Stimulated activated CD4-positive, alpha-beta T cell treated with anti-CD3 and anti-CD28 coated beads, Interleukin-12 subunit alpha, Interleukin-12 subunit beta, amount 100 ng/mL, for 24 hours (primary cell): ENCODE results near the gene MT1M.
"Not testable (repeated sequence)": the region's sequence is repeated elsewhere in the genome, so short reads cannot be mapped to it uniquely, and the experiment has no call there.

Source experiments
- DNase-seq, 2 experiments: peaks; one replicate each; pipeline ENCODE4 v3.0.0-alpha.2; 2020; ENCODE audit warnings: low read depth in 2 of 2

Gene MT1M

DNA sequence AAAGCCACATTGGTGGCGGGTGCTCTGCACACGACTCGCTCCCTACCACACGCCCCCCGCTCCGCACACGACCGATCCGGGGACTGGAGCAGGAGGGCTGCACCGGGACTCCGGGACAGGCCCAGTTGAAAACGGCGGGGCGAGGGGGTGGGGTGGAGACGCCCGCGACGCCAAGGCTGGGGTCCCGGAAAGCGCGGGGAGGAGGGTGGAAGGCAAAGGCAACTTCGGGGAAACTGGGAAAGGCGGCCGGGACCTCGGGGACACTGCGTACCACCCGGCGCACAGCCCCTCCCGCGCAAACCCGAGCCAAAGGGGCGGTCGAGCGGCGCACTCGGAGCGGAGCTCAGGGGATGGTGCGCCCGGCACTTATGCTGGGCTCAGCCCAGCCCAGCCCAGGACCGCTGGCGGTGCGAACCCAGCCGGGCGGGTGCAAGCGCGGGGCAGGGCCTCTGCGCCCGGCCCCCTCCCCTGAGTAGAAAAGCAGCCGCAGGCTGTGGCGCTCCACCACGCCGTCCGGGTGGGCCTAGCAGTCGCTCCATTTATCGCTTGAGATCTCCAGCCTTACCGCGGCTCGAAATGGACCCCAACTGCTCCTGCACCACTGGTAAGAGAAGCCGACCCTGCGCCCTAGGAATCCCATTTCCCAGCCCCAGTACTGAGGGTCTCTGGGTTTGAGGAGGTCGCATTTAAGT lies at the start of gene MT1M:
Gene MT1M (plus strand): TSS at position 504 of the 692 bp plus-strand sequence. CDS start 73 bp downstream, at position 577.
- no peak for DNase-seq

DNA sequence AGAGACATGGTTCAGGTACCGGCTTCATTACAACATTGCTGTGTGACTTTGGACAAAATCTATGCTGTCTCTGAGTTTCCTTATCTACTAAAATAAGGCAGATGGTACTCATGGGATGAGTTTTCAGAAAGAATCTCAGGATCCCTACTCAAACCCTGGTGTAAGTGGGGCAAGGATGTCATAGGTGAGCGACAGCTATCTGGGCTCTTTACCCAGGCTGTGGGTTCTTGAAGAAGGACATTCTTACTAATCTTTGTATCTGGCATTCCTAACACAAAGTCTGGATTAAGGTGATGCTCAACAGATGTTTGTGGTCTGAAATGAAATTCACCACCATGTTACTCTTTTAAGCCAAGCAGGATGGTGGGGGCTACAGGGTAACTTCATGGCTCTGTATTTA lies 49.5 kb upstream of the MT1M start:
- not testable (repeated sequence) for DNase-seq

DNA sequence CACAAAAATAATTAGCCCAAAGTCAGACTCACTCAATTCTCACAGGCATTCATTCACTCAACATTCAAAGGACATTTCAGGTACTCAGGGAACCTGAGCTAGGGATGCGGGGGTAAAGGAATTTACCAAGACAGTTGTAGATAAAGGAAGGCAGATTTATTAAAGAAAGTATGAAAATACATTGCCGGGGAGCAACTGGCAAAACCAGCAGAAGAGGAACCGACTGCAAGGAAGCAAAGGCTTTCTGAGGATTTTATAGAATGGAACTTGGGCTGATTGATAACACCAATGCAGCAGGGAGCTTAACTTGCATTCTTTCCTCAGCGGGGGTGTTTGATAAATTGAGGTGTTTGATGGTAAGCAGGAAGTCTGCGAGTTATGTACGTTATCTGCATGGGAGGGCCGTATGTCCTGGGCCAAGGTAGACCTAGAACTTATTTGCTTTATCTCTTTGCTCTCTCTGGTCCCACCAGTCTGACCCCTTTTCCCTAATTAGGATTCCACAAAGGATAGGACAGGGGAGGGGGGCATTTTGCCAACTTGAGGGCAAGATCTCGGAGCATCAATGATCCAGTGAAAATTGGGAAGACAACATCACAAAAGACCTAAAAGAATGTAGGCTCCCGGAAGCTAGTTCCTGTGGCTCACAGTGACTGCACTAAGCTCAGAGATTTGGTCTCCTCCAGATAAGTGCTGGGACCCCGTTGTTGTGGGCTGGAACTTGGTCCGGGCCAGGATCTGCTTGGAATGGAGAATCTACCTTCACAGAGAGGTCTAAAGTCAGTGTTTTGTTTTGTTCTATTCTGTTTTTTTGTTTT lies 48.9 kb upstream of the MT1M start:
- no peak for DNase-seq

DNA sequence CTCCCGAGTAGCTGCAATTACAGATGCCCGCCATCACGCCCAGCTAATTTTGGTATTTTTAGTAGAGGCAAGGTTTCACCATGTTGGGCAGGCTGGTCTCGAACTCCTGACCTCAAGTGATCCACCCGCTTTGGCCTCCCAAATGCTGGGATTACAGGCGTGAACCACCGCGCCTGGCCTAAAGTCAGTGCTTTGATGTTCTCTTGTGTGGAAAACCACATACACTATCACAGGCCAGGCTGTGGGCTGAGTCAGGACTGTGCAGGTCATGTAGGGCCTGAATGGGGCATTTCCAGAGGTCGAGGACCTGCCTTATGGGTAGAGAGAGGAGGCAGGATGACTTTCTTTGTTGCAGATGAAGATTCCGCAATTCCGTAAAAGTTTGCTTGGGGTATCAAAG lies 48.2 kb upstream of the MT1M start:
- DNase-seq: no peak

DNA sequence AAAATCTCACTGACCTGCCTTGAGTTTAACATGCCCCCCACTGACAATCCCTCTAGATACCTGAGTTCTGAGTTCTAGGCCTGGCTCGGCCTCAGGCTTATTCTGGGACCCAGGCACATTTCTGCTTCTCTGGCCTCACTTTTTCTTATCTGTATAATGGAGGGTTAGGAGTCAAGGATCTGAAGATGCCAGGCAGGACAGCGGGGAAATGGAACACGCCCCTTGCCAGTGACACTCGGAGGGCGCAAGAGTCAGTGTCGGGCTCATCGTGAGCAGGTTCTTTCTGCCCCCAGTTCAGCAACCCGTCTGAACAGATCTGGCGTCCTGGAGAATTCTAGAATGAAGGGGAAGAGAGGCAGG lies 43.7 kb upstream of the MT1M start:
- no peak for DNase-seq

DNA sequence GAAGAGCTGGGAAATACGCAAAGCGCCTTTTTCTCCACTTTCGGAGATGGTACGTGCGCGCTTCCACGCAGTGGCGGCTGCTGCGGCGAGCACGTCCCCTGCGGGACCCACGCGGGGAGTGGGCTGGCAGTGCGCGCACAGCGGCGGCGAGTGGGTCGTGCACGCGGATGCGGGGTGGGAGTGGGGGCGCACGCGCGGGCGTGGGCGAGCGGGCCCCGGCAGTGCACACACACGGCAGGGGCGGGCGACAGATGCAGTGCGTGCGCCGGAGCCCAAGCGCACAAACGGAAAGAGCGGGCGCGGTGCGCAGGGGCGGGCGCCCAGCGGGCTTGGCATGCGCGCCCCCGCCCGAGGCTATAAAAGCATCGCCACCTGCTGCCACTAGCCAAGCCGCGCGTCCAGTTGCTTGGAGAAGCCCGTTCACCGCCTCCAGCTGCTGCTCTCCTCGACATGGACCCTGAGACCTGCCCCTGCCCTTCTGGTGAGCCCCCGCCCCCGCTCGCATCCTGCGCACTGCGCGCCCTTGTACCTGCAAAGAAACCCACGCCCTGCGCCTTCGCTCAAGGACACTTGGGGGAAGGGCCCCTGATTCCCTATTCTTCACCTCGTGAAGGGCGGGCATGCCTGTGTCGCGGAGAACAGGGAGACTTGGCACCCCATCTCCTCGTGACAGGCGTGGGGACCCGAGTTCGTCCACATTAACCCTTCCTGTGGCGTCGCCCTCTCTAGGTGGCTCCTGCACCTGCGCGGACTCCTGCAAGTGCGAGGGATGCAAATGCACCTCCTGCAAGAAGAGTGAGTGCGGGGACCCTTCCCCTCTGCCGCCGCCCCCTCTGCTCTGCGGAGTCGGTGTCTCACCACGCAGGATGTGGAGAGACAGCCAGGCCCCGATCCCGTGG lies 43.1 kb upstream of the MT1M start, which contains the start of gene MT3:
Gene MT3 (plus strand): TSS at position 388 of the 899 bp plus-strand sequence. CDS start 63 bp downstream, at position 451.
- DNase-seq: no peak

DNA sequence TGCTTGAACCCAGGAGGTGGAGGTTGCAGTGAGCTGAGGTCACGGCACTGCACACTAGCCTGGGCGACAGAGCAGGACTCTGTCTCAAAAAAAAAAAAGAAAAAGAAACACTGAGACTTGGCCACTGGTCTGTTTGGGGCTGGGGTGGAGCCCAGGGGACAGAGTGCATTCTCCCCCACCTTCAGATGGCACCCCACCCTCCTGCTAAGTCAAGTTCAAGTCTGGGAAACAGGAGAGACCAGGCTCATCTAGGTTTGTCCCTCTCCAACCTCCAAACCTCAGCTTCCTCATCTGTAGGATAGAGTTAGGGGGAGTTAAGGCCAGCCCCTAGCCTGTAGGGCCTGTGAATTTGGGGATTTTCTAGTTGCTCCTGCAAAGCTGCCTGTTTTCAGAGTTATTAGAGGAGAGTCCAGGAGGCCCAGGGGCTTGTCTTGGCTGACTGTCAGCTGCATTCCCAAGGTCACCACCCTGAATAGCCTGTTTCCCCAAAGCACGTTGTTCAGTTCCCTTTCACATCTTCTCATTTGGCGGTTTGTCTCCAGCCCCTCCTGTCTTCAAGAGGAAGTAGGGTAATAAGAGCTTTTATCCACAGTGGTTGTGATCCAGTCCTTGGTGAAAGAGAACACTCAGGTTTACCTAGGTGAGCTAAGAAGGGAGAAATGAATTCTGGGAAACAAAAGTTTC lies 40.9 kb upstream of the MT1M start:
- DNase-seq: no peak

DNA sequence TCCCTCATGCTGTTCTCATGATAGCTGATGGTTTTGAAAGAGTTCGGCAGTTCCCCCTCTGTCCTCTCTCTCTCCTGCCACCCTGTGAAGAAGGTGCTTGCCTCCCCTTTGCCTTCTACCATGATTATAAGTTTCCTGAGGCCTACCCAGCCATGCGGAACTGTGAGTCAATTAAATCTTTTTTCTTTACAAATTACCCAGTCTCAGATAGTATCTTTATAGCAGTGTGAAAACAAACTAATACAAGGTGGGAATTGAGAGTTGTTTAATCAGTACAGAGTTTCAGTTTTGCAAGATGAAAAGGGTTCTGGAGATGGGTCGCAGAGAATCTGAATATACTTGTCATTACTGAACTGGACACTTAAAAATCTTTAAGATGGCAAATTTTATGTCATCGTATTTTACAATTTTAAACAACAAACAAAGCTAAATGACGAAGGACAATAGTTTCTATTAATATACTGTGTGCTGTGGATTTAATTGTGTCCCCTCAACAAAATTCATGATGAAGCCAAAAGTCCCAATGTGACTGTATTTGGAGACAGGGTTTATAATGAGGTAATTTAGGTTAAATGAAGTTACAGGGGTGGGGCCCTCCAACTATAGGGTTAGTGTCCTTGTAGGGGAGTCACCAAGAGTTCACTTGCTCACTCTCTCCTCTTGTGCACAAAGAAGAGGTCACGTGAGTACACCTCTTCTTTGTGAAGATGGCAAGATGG lies 38.7 kb upstream of the MT1M start:
- DNase-seq: no peak

DNA sequence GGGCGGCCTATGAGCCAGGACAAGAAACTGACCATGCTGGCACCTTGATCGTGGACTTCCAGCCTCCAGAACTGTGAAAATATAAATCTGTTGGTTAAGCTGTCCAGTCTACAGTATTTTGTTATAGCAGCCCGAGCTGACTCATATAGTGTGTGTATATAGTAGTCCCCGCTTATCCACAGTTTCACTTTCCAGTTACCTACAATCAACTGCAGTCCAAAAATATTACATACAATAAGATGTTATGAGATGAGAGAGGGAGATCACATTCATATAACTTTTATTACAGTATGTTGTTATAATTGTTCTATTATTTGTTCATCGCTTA lies 38.2 kb upstream of the MT1M start:
- DNase-seq: no peak

DNA sequence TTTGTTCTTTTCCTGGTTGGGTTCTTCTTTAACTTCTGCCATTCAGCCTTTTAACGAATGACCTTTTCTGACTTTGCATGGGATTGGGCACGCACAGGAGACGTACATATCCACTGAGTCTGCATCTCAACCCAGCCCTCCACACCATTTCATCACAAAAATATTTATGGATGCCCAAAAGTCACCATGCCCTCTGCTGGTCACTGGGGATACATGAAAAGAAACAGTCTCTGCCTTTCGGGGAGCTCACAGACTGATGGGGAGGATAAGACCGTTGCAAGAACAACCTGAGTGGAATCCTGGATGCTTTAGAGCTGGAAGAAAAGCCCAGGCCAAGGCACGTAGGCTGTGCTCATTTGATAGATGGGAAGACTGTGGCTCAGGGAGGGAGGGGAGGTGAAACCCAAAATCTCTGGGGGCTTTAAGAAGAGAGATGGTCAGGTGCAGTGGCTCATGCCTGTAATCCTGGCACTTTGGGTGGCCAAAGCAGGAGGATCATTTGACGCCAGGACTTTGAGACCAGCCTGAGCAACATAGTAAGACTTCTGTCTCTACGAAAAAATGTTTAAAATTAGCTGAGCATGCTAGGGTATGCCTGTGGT lies 32.0 kb upstream of the MT1M start:
- DNase-seq: no peak

DNA sequence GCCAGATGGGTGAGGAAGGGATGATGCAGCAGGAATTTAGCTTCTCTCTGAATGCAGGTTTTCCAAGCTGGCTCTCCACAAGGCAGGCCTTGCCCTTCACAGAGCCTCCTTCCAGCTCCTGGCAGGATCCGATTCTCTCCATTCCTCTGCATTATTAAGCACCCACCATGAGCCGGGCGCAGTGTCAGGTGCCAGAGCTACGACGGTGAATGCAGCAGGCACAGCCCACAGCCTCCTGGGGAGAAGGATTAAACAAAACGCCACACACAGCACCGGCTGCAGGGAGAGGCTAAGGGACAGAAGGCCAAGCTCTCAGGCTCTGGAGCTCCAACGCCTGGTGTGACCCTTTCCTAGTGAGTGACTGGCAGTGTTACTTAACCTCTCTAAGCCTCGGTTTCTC lies 31.1 kb upstream of the MT1M start:
- DNase-seq: no peak

DNA sequence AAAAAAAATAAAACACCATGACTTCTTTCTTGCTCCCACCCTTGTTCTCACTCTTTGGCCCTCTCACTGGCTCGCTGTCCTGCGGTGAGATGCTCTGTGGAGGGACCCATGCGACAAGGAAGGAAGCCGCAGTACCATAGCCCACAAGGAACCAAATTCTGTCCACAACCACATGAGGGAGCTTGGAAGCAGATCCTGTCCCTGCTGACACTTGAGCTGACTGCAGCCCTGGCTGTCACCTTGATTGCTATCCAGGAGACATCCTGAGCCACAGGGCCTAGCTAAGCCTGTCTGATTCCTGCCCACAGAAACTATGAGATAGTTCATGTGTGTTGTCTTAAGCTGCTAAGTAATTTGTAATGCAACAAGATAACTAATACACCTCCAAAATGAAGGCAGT lies 28.9 kb upstream of the MT1M start:
- no peak for DNase-seq

DNA sequence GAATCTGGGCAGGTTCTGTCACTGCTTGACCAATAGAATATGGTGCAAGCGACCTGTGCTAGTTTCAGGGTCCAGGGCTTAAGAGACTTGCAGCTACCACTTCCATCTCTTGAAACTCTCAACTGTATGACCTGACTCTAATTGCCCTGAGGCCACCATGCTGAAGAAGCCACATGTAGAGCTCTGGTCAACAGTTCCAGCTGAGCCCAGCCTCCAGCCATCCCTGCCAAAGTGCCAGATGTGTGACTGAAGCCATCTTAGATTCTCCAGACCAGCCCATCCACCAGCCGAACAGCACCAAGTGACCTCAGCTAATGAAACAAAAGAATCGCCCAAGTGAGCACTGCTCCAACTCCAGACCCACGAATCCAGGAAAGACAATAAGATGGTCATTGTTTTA lies 27.5 kb upstream of the MT1M start:
- DNase-seq: no peak

DNA sequence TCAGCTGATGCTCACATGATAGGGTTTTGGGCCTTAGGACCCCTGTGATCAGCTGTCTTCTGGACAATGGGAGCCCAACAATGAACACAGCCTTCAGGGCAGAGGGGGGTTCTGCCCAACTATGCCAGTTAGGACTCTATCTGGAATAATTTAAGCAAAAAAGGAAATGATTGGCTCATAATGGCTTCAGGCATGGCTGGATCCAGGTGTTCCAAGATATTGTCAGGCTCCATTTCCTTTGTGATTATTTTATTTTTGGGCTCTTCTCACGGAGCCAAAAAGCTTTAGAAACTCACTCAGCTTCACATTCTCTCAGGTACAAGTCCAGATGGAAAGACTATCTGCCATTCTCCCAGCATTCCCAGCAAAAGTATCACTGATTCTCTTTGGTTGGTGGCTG lies 27.0 kb upstream of the MT1M start:
- no peak for DNase-seq

DNA sequence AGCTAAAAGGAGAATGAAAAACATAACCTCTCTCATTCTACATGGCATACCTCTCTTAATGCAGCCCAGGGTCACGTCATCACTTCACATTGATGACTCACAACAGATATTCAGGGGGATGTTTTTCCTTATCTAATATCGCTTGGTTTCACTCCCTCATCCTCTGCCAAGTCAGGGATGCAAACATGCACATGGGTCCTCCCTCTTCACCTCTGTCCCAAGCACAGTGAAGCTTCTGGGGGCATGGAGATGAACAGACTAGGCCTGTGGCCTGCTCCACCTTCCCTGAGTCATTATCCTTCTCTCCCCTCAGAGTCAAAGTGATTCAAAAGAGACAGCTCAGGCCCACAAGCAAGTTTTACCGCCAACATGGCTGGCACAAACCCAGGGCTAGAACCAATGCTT lies 26.4 kb upstream of the MT1M start:
- no peak for DNase-seq

DNA sequence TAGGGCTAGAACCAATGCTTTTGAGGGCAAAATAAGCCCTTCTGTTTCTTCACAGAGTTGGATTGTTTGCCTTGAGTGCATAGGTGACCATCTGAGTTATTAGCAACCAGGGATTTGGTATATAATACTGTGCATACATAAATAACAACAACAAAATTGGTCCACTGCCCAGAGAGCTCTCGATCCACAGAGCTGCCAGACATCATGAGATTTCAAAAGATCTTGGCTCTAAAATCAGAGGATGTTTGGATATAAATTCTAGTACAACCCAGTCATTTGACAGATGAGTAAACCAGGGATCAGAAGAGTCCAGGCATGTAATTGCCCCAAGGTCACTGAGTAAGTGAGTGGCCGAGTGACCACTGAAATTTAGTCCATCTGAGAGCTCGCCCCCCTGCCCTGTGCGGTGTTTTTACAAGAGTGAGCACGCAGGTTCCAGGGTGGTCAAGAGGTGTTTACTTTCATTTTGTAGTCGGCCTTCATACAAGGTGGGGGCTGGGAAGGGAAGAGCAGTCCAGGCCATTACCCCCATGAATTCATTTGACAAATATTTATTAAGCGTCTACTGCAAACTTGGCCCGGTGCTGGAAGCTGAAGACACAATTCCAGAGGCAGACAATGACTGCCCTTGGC lies 25.9 kb upstream of the MT1M start:
- DNase-seq: no peak

DNA sequence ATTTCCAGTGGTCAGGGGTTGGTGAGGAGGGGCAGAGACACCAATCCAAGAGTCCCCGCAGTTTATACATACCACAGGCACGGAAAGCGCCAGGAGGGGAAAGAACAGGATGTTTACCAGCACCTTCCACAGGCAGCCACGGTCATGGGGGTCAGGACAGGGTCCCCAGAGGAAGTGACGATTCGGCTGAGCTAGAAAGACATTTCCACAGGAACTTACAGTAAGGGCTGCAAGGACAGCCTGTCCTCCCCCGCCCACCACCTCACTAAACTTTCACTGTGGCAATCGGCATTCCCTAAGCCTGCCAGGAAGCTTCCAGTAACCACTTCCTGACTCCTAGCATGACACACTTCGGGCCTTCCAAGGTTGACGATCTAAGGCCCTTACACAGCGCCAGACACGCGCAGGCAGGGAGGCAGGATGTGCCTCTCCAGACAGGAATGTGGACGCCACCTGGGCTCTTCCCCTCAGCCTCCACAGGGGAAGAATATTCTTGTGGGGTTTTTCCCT lies 25.3 kb upstream of the MT1M start:
- DNase-seq: no peak

DNA sequence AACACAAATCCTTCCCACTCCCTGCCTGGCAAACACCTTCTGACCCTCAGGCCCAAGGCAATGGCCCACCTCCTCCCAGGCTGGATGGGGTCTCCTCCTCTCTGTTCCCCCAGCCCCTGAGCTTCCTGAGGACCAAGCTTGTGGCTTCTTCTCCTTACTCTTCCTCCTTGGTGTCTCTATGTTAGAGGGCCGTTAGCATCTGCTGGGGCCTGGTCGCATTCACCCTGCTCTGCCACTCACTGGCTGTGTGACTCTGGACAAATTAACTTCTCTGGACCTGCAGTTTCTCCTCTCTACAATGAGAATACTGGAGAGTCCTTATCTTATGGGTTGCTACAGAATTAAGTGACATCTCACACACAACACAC lies 24.8 kb upstream of the MT1M start:
- DNase-seq: no peak

DNA sequence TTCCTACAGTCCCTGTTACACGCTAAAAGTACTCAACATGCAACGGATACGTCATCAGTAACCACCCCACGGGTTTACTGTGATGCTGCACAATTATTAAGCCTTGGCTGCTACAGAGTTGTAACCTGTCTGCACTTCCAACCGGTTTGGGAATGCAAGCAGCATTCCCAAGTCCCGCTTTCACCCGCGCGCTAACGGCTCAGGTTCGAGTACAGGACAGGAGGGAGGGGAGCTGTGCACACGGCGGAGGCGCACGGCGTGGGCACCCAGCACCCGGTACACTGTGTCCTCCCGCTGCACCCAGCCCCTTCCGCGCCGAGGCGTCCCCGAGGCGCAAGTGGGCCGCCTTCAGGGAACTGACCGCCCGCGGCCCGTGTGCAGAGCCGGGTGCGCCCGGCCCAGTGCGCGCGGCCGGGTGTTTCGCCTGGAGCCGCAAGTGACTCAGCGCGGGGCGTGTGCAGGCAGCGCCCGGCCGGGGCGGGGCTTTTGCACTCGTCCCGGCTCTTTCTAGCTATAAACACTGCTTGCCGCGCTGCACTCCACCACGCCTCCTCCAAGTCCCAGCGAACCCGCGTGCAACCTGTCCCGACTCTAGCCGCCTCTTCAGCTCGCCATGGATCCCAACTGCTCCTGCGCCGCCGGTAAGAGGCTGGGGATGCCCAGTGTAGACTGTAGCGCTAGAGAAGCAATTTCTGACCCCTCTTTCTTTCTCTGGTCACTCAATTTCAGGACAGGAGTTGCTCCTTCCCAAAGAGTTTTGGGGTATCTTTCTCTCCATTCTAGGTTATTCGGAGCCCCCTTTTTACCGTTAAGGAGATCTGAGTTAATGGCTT lies 24.2 kb upstream of the MT1M start, which contains the start of gene MT2A:
Gene MT2A (plus strand): TSS at position 542 of the 833 bp plus-strand sequence. CDS start 72 bp downstream, at position 614.
- DNase-seq: peak; percentile 84 to 87
